Upper lobe of left lung (tissue), 6 donors: ENCODE measurements around the gene BCAS3. TPM values are rescaled to one million over a fixed set of nuclear protein-coding genes. Genes with fewer than 3 reads are reported as not detected.

Experiments
- ATAC-seq, 2 donors: fragments of 200-7000 bp; cut with Tn5 transposase; one replicate each; pipeline ENCODE4 v1.9.1; 2022; ENCODE audit warnings: mild to moderate bottlenecking in 2 of 2, moderate library complexity in 2 of 2; ENCODE audit not compliant: low FRiP score in 2 of 2
- DNase-seq, 2 donors: peaks; one replicate each; pipeline ENCODE4 v3.0.0-alpha.2; 2019 to 2020
- H3K27ac ChIP-seq, 4 donors: fragments of 200-600 bp; sonication (generic); one replicate each; pipeline ENCODE4 v1.5.1; 2016 to 2019
- H3K27me3 ChIP-seq, 4 donors: fragments of 200-600 bp; sonication (generic); one replicate each; pipeline ENCODE4 v1.5.1; 2017 to 2019
- H3K36me3 ChIP-seq, 4 donors: fragments of 200-600 bp; sonication (generic); one replicate each; pipeline ENCODE4 v1.5.1; 2016 to 2019
- H3K4me1 ChIP-seq, 4 donors: fragments of 200-600 bp; sonication (generic); one replicate each; pipeline ENCODE4 v1.5.1; 2018 to 2019
- H3K4me3 ChIP-seq, 4 donors: fragments of 200-600 bp; sonication (generic); one replicate each; pipeline ENCODE4 v1.5.1; 2017 to 2019; ENCODE audit warnings: mild to moderate bottlenecking in 2 of 4, moderate library complexity in 1 of 4
- H3K9me3 ChIP-seq, 4 donors: fragments of 200-600 bp; sonication (generic); one replicate each; pipeline ENCODE4 v1.5.1; 2018 to 2019
- CTCF ChIP-seq, 6 experiments: fragments of 450-650 bp in 4 of 6; fragments of 200-600 bp in 2 of 6; sonication (generic) in 2 of 6; IDR thresholded peaks; one replicate each; pipeline ENCODE4 v1.5.1; 2016 to 2019; ENCODE audit warnings: antibody characterized with exemption in 6 of 6
- EP300 ChIP-seq, 4 donors: sonication (generic); formaldehyde crosslinking; IDR thresholded peaks; one replicate each; pipeline ENCODE4 v1.5.1; 2017; ENCODE audit warnings: antibody characterized with exemption in 4 of 4, control low read depth in 2 of 4
- POLR2A ChIP-seq, 4 donors: fragments of 450-650 bp; IDR thresholded peaks; one replicate each; pipeline ENCODE4 v1.5.1; 2016 to 2017; ENCODE audit warnings: antibody characterized with exemption in 4 of 4, mild to moderate bottlenecking in 2 of 4
- POLR2AphosphoS5 ChIP-seq, 2 donors: sonication (generic); formaldehyde crosslinking; IDR thresholded peaks; one replicate each; pipeline ENCODE4 v1.5.1; 2017; ENCODE audit warnings: antibody characterized with exemption in 2 of 2
- WGBS, 2 donors: methylation state at CpG; one replicate each; pipeline ENCODE4 v1.1.5; 2017 to 2018; 5-methylcytosine and 5-hydroxymethylcytosine counted together
- total RNA-seq, 6 donors: library from RNA; depleted of rRNA in 4 of 6; stranded (reverse); fragments of >200 nt in 4 of 6; gene quantifications; one replicate each; pipeline versions ENCODE4 v1.1.0 to v1.2.1, GENCODE V29; 2016 to 2021
- donor health status: DM: no; HTN: no; CAD: no; lungs with moderate emphysema.
- donor health status: DM: no; HTN: yes; CAD: no; lungs with severe emphysema.

BCAS3 gene
- total RNA-seq, 6 donors from 2014 or later = 20.1 to 111 (median 37.0) TPM

- Histone ChIP-seq H3K4me3 (no peak overlapping the region), H3K27me3 (no peaks in the 10 kb centered on the region), H3K4me1 (peaks cover 45 to 60% (median 58%) of the 10 kb centered on the region in 4 donors), H3K36me3 (no peaks in the 10 kb centered on the region), H3K9me3 (no peaks in the 10 kb centered on the region), H3K27ac (peak overlapping the region; percentile 74 to 82 (median 80))
- 75 to 83% methylated on average over 4 of the region's 4 CpGs for WGBS, 2 donors
- TF ChIP-seq POLR2A (IDR thresholded peaks at IDR 0.05) (no peak), POLR2AphosphoS5 (IDR thresholded peaks at IDR 0.05) (no peak), EP300 (IDR thresholded peaks at IDR 0.05) (no peak), CTCF (IDR thresholded peaks at IDR 0.05) (no peak)
- ATAC-seq (no peak), DNase-seq (no peak)
These were observed 572.1 kb downstream of the BCAS3 start for GRCh38 chr17:61249649-61250299.

GRCh38 chr17:61250335-61250890, 572.8 kb downstream of the BCAS3 start:
- Histone ChIP-seq H3K27ac (peak overlapping the region; percentile 74 to 82 (median 80)), H3K4me1 (peaks cover 45 to 65% (median 58%) of the 10 kb centered on the region in 4 donors), H3K9me3 (no peaks in the 10 kb centered on the region), H3K27me3 (no peaks in the 10 kb centered on the region), H3K36me3 (no peaks in the 10 kb centered on the region), H3K4me3 (no peak overlapping the region)
- no peak for TF ChIP-seq EP300 (IDR thresholded peaks at IDR 0.05)
- no peak for TF ChIP-seq POLR2A (IDR thresholded peaks at IDR 0.05)
- TF ChIP-seq CTCF (IDR thresholded peaks at IDR 0.05) = no peak
- ATAC-seq (no peak), DNase-seq (no peak)
- 66 to 69% methylated on average over 6 of the region's 6 CpGs for whole genome bisulfite sequencing, 2 donors

- peak; percentile 91 to 97 for DNase-seq
- WGBS, 2 donors = 5 to 7% methylated on average over 10 of the region's 10 CpGs
- peak; percentile 93 to 95 for ATAC-seq
- Histone ChIP-seq H3K36me3 (no peaks in the 10 kb centered on the region), H3K4me1 (peaks cover 45 to 65% (median 58%) of the 10 kb centered on the region in 4 donors), H3K9me3 (no peaks in the 10 kb centered on the region), H3K27me3 (no peaks in the 10 kb centered on the region), H3K4me3 (no peak overlapping the region), H3K27ac (peak overlapping the region; percentile 74 to 82 (median 80))
- TF ChIP-seq POLR2AphosphoS5 (IDR thresholded peaks at IDR 0.05) (peak; percentile 92 to 94), POLR2A (IDR thresholded peaks at IDR 0.05) (peak in 1 of 4 donors; percentile 35), EP300 (IDR thresholded peaks at IDR 0.05) (peak; percentile 60 to 94 (median 76)), CTCF (IDR thresholded peaks at IDR 0.05) (no peak)
These were observed 574.6 kb downstream of the BCAS3 start for GRCh38 chr17:61251939-61252865.

GRCh38 chr17:61253362-61253761, 575.7 kb downstream of the BCAS3 start:
- TF ChIP-seq POLR2AphosphoS5 (IDR thresholded peaks at IDR 0.05) (no peak), POLR2A (IDR thresholded peaks at IDR 0.05) (no peak), EP300 (IDR thresholded peaks at IDR 0.05) (no peak), CTCF (IDR thresholded peaks at IDR 0.05) (no peak)
- Histone ChIP-seq H3K27ac (peak overlapping the region; percentile 74 to 82 (median 80)), H3K4me1 (peaks cover 43 to 61% (median 56%) of the 10 kb centered on the region in 4 donors), H3K27me3 (no peaks in the 10 kb centered on the region), H3K4me3 (no peak overlapping the region), H3K36me3 (no peaks in the 10 kb centered on the region), H3K9me3 (no peaks in the 10 kb centered on the region)
- WGBS, 2 donors = 70 to 74% methylated on average over 3 of the region's 3 CpGs
- ATAC-seq (no peak), DNase-seq (peak in 1 of 2 donors; percentile 28)
